ENCODE results near the gene MRTO4. TPM values are rescaled to one million over a fixed set of nuclear protein-coding genes. Genes with fewer than 3 reads are reported as not detected.
"Not testable (repeated sequence)": the region's sequence is repeated elsewhere in the genome, so short reads cannot be mapped to it uniquely, and the experiment has no call there.

MRTO4 gene
- polyA plus RNA-seq, 4 donors = 28.0 to 31.4 (median 30.3) TPM

- no peak for DNase-seq (ENCODE audit: low read depth in 4 of 4, low spot score in 2 of 4)
Observed at GRCh38 chr1:19222979-19223824, 28.4 kb upstream of the MRTO4 start.

GRCh38 chr1:19229229-19229628 is 22.4 kb upstream of the MRTO4 start:
- DNase-seq (ENCODE audit: low read depth in 4 of 4, low spot score in 2 of 4) = no peak

- no peak for DNase-seq (ENCODE audit: low read depth in 4 of 4, low spot score in 2 of 4)
Observed at GRCh38 chr1:19229828-19230325, 21.7 kb upstream of the MRTO4 start.

- DNase-seq (ENCODE audit: low read depth in 4 of 4, low spot score in 2 of 4) = not testable (repeated sequence)
Observed at GRCh38 chr1:19231736-19232523, 19.7 kb upstream of the MRTO4 start.

GRCh38 chr1:19232524-19232846 is 19.1 kb upstream of the MRTO4 start:
- DNase-seq (ENCODE audit: low read depth in 4 of 4, low spot score in 2 of 4) = no peak

- DNase-seq (ENCODE audit: low read depth in 4 of 4, low spot score in 2 of 4) = no peak
Observed at GRCh38 chr1:19234224-19234623, 17.4 kb upstream of the MRTO4 start.

- no peak for DNase-seq (ENCODE audit: low read depth in 4 of 4, low spot score in 2 of 4)
Observed at GRCh38 chr1:19239876-19240275, 11.7 kb upstream of the MRTO4 start.

GRCh38 chr1:19240673-19241538 is 10.7 kb upstream of the MRTO4 start:
- DNase-seq (ENCODE audit: low read depth in 4 of 4, low spot score in 2 of 4) = no peak

GRCh38 chr1:19250629-19251304 is 838 bp upstream of the MRTO4 start:
- DNase-seq (ENCODE audit: low read depth in 4 of 4, low spot score in 2 of 4) = no peak

- no peak for DNase-seq (ENCODE audit: low read depth in 4 of 4, low spot score in 2 of 4)
Observed at GRCh38 chr1:19254416-19254815, 2.8 kb downstream of the MRTO4 start.

- no peak for DNase-seq (ENCODE audit: low read depth in 4 of 4, low spot score in 2 of 4)
Observed at GRCh38 chr1:19255288-19255687, 3.7 kb downstream of the MRTO4 start.

- not testable (repeated sequence) for DNase-seq (ENCODE audit: low read depth in 4 of 4, low spot score in 2 of 4)
Observed at GRCh38 chr1:19256301-19256700, 4.7 kb downstream of the MRTO4 start.

GRCh38 chr1:19257178-19257914 is 5.7 kb downstream of the MRTO4 start:
- no peak for DNase-seq (ENCODE audit: low read depth in 4 of 4, low spot score in 2 of 4)

- no peak for DNase-seq (ENCODE audit: low read depth in 4 of 4, low spot score in 2 of 4)
Observed at GRCh38 chr1:19258353-19258752, 6.7 kb downstream of the MRTO4 start.

- DNase-seq (ENCODE audit: low read depth in 4 of 4, low spot score in 2 of 4) = no peak
Observed at GRCh38 chr1:19260211-19261138, 8.9 kb downstream of the MRTO4 start.

- no peak for DNase-seq (ENCODE audit: low read depth in 4 of 4, low spot score in 2 of 4)
Observed at GRCh38 chr1:19262047-19262446, 10.4 kb downstream of the MRTO4 start.

GRCh38 chr1:19262744-19263143 is 11.1 kb downstream of the MRTO4 start:
- no peak for DNase-seq (ENCODE audit: low read depth in 4 of 4, low spot score in 2 of 4)

GRCh38 chr1:19268445-19268844 is 16.8 kb downstream of the MRTO4 start:
- DNase-seq (ENCODE audit: low read depth in 4 of 4, low spot score in 2 of 4) = no peak
